GM18520 (cell line): ENCODE results near the gene UNK.
"Not testable (repeated sequence)": the region's sequence is repeated elsewhere in the genome, so short reads cannot be mapped to it uniquely, and the experiment has no call there.

Source experiments
- ATAC-seq: cut with Tn5 transposase; IDR thresholded peaks from one replicate; pipeline ENCODE4 v1.9.1; 2021; ENCODE audit not compliant: unreplicated experiment

UNK gene

DNA sequence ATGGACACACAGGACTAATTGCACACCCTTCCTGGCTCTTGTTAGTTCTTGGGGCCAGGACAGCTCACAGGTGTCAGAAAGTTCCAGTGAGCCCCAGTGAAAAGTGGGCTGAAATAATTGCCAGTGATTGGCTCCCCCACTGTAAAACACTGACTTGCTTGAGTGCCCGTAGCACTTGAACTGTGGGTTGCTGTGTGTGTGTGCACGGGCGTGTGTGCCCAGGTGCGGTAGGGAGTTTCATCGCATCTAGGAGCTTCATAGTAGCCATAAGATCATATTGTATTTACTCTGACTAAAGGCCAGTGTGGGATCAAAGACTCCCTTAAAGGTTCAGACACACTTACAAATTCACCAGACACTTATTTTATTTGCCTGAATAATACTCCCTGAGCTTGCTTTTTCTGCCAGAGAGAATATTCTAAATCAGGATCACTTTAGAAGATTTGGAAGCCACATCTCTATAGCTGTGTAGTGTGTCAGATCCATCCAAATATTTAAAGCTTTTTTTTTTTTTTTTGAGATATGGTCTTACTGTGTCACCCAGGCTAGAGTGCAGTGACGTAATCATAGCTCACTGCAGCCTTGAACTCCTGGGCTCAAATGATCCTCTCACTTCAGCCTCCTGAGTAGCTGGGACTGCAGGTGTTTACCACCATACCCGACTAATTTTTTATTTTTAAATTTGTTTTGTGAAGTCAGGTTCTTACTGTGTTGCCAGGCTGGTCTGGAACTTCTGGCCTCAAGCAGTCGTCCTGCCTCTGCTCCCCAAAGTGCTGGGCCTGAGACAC, 11.4 kb downstream of the UNK start:
- no peak for ATAC-seq

GRCh38 chr17:75799402-75799801, 14.8 kb downstream of the UNK start:
- ATAC-seq = no peak

GRCh38 chr17:75803883-75804282, 19.3 kb downstream of the UNK start:
- no peak for ATAC-seq

DNA sequence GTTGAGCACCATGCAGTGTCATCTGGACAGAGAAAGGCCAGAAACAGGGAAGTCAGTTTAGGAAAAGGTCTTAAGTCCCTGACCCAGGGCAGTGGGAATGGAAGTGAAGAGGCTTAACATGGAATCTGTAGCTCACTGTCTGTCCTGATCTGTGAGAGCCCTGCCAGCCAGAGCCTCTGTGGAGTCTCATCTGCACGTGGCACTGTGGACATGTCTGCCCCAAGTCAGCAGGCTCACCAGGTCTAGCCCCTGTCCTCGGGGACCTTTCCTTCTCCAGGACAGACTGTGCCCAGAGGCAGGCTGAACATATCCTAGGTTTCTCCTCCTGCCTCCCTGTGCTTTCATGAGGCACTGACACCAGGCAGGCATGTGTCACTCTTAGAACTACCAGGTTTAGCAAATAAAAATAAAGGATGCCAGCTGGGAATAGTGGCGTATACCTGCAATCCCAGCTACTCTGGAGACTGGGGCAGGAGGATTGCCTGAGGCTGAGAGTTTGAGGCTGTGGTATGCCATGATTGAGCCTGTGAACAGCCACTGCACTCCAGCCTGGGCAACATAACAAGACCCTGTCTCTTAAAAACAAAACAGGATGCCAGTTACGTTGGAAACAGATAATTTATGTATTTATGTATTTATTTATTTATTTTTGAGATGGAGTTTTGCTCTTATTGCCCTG, 22.4 kb downstream of the UNK start:
- no peak for ATAC-seq

- ATAC-seq = no peak
These were observed 23.3 kb downstream of the UNK start for GRCh38 chr17:75807861-75808260.

DNA sequence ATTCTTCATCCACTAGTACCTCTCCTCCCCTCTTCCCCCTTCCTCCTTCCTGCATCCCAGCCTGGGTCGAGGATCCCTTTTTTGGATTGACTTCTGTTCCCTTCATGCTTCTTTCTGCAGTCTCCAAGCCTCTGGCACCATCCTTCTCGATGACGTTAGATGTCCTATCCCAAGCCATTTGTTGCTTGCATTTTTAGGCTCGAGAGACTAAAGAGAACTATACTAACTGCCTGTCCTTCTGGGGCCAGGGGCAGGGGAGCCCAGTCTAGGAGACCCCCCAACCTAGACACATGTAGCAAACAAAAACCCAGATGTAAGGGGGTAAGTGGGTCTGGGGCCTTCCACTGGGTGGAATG, 23.9 kb downstream of the UNK start:
- ATAC-seq = no peak

DNA sequence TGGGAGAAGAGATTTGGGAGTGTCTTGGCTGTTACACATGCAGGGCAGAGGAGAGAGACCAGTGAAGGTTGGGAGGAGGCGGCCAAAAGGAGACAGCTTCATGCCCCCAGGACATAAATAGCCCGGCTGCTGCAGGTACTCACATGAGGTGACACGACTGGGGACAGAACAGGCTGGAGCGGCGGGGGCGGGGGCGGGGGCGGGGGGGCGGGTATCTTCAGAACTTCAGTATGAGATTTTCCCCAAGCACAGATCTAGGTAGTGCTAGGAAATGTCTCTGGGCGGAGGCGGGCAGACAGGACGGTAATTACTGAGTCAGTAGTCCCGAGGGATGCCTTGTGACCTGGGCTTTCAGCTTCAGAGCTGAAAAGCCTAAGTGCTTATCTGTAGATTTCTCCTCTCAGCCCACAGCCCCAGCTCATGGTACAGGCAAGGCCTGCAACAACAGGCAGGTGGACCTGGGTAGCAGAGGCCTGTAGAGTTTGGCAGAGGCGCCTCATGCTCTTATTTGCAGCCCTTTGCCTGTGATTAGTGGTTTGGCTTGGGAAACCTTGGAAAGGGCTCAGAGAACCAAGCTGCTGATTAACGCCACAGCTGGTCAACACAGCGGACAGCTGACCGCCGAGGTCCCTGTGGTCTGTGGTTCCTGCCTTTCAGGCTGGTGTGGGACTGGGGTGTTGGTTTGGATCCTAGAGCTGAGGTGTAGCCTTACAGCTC, 24.5 kb downstream of the UNK start:
- no peak for ATAC-seq

- ATAC-seq = no peak
These were observed 25.1 kb downstream of the UNK start for GRCh38 chr17:75809631-75810111.

- no peak for ATAC-seq
These were observed 25.6 kb downstream of the UNK start for GRCh38 chr17:75810216-75810615.

- not testable (repeated sequence) for ATAC-seq
These were observed 26.1 kb downstream of the UNK start for GRCh38 chr17:75810756-75811155.

- ATAC-seq = no peak
These were observed 26.6 kb downstream of the UNK start for GRCh38 chr17:75811174-75811573.

DNA sequence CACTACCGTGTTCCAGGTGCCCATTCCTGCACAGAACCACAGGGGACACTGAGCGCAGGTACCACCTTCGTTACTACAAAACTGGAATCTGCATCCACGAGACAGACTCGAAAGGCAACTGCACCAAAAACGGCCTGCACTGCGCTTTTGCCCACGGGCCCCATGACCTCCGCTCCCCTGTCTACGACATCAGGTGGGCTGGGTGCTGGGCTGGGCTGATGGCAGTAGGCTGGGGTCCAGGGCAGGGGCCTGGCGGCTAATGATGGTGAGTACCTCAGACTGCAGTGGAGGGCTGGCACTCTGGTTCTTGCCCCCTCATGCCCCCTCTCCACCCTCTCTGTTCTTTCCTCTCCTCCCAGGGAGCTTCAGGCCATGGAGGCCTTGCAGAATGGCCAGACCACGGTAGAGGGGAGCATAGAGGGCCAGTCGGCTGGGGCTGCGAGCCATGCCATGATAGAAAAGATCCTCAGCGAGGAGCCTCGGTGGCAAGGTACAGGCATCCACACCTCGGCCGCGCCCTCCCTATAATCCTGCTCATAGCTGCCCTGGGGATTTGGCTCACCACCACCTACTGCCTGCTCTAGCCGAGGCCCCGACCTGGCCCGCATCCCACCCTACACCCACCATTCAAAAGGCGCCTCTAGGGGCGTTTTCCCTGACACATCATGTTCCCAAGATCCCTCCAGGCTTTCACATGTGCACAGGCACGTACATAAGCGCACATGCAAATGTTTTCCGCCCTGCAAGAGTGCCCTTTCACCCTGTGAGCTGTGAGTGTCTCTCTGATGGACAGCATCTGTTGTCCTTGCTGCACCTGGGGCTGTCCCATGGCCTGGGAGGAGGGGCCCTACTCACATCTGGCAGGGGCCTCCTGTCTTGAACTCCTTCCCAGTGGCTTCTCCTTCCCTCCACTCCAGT, 27.7 kb downstream of the UNK start:
- no peak for ATAC-seq

- ATAC-seq = no peak
These were observed 28.7 kb downstream of the UNK start for GRCh38 chr17:75813081-75814020.

- ATAC-seq = no peak
These were observed 29.4 kb downstream of the UNK start for GRCh38 chr17:75814021-75814395.

DNA sequence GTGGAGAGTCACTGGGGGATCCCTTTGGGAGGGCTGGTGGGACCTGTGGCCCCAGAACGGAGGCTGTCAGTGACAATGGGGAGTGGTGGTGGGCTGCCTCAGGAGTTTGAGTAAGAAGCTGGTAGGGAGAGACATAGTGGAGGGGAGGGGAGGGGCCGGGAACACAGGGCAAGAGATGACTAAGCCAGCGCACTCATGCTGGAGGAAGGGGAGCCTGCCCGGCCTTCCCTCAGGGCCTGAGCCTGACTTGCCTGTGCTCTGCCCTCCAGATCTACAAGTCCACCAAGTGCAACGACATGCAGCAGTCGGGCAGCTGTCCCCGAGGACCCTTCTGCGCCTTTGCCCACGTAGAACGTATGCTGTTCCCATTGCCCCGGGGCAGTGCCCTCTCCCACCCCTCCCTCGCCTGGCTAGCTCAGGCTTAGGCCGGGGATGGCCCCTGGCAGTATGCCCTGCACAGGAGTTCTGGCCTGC, 30.3 kb downstream of the UNK start:
- ATAC-seq = no peak

- no peak for ATAC-seq
These were observed 30.8 kb downstream of the UNK start for GRCh38 chr17:75815399-75815798.

GRCh38 chr17:75816693-75817092, 32.1 kb downstream of the UNK start:
- no peak for ATAC-seq

DNA sequence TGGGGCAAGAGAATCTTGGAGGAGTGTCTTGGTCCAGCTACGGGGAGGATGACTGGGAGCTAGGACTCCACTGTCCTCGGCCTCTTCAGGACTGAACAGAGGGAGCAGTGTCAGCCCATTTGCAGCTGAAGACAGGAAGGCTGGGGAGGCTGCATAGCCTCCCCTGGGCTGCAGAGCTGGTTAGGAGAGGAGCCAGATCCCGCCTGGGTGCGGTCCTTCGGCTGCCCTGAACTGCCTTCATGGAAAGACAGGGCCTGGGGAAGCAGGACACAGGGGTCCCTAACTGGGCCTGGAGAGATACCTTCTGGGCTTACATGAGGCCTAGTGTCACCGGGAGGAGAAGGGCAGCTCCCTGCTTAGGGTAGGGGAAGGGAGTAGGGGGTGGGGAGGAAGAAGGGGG, 33.0 kb downstream of the UNK start:
- no peak for ATAC-seq

GRCh38 chr17:75818326-75818885, 33.8 kb downstream of the UNK start:
- ATAC-seq = no peak
